ENCODE data around the gene NWD2. TPM values are rescaled to one million over a fixed set of nuclear protein-coding genes. Genes with fewer than 3 reads are reported as not detected.

The NWD2 gene
- total and polyA plus RNA-seq, 2 donors (not counting 1 experiment from before 2014, with no cell fraction given), result not detected

DNA sequence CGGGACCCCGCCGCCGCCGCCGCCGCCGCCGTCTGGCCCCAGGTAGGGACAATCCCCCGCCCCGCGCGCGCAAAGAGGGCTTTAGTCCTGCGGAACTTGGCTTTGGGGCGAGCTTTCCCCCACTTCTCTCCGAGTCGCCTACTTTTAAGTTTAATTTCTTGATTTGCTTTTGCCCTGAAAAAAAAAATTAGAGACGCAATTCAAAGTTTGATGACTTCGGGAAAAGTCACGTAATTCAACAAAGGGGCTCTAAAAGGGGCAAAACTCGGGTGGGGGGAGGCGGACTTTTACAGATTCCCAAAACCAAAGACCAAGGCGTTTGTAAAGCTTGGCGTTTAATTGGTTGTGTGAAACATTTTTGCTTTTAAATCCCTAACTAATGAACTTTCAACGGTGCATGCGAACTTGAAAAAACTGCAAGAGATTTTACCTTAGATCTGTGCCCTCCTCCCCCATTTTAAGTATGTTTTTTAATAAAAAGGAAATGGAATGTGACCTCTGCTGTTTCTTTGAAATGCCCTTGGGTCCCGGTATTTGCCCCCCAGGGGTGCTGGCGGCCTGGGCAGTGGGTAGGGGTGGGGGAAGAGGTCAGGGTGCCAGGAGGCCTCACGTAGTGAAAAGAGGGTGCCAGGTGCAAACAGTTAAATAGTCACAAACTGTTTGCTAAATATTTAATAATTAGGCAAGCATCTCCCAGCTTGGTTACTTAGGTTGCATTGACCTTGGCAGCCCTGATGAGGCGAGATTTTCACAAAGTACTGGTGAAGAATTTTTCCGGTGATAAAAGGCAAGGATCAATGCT, 209.7 kb downstream of the NWD2 start:
- TF ChIP-seq EZH2 (IDR thresholded peaks at IDR 0.05; ENCODE audit: low read length, missing control alignments), result no peak
- TF ChIP-seq, protein P1, sequence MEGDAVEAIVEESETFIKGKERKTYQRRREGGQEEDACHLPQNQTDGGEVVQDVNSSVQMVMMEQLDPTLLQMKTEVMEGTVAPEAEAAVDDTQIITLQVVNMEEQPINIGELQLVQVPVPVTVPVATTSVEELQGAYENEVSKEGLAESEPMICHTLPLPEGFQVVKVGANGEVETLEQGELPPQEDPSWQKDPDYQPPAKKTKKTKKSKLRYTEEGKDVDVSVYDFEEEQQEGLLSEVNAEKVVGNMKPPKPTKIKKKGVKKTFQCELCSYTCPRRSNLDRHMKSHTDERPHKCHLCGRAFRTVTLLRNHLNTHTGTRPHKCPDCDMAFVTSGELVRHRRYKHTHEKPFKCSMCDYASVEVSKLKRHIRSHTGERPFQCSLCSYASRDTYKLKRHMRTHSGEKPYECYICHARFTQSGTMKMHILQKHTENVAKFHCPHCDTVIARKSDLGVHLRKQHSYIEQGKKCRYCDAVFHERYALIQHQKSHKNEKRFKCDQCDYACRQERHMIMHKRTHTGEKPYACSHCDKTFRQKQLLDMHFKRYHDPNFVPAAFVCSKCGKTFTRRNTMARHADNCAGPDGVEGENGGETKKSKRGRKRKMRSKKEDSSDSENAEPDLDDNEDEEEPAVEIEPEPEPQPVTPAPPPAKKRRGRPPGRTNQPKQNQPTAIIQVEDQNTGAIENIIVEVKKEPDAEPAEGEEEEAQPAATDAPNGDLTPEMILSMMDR (conservative IDR thresholded peaks at IDR 0.05 in 1 of 2, IDR thresholded peaks at IDR 0.05 in 1 of 2; ENCODE audit: low read depth in 1 of 2, low read length in 2 of 2), result no peak
- no peaks in the 10 kb centered on the region for H4K20me1 ChIP-seq (ENCODE audit: control insufficient read depth, extremely low read depth, insufficient read depth, low read length)
- no peaks in the 10 kb centered on the region for H3K4me1 ChIP-seq (ENCODE audit: control insufficient read depth, extremely low read depth, insufficient read depth, low read length)
- no peak for DNase-seq (ENCODE audit: low read depth in 2 of 2)
- no peak overlapping the region for H2AFZ ChIP-seq (ENCODE audit: low read length)
- H3K9ac ChIP-seq (ENCODE audit: insufficient read depth, low read length), result no peak overlapping the region
- no peaks in the 10 kb centered on the region for H3K79me2 ChIP-seq (ENCODE audit: control insufficient read depth, insufficient read depth, low read length)
- no peak overlapping the region for H3K4me2 ChIP-seq (ENCODE audit: extremely low read depth, insufficient read depth, low read length)
- H3K36me3 ChIP-seq (ENCODE audit: control insufficient read depth, insufficient read depth, low read length), result no peaks in the 10 kb centered on the region
- H3K4me3 ChIP-seq (replicated peaks in 1 of 4; ENCODE audit: control extremely low read depth in 1 of 4, insufficient read depth in 1 of 4, low read depth in 3 of 4, low read length in 4 of 4), result no peak overlapping the region
- no peaks in the 10 kb centered on the region for H3K9me3 ChIP-seq (ENCODE audit: control insufficient read depth, insufficient read depth, low read depth, low read length)
- no peak overlapping the region for H3K27ac ChIP-seq (ENCODE audit: insufficient read depth, low read length)
- peaks cover 15% of the 10 kb centered on the region for H3K27me3 ChIP-seq (ENCODE audit: control insufficient read depth, insufficient read depth, low read length)

- TF ChIP-seq, protein P1 (conservative IDR thresholded peaks at IDR 0.05 in 1 of 2, IDR thresholded peaks at IDR 0.05 in 1 of 2; ENCODE audit: low read depth in 1 of 2, low read length in 2 of 2), result no peak
- TF ChIP-seq EZH2 (IDR thresholded peaks at IDR 0.05; ENCODE audit: low read length, missing control alignments), result no peak
These were observed 211.0 kb downstream of the NWD2 start for GRCh38 chr4:37455301-37456131.

GRCh38 chr4:37461801-37462200, 217.3 kb downstream of the NWD2 start:
- DNase-seq (ENCODE audit: low read depth in 2 of 2), result no peak
- no peak for TF ChIP-seq EZH2 (IDR thresholded peaks at IDR 0.05; ENCODE audit: low read length, missing control alignments)
- TF ChIP-seq, protein P1 (conservative IDR thresholded peaks at IDR 0.05 in 1 of 2, IDR thresholded peaks at IDR 0.05 in 1 of 2; ENCODE audit: low read depth in 1 of 2, low read length in 2 of 2), result no peak
- Histone ChIP-seq H3K9ac (ENCODE audit: insufficient read depth, low read length) (no peak overlapping the region), H3K27ac (ENCODE audit: insufficient read depth, low read length) (no peak overlapping the region), H3K9me3 (ENCODE audit: control insufficient read depth, insufficient read depth, low read depth, low read length) (no peaks in the 10 kb centered on the region), H3K79me2 (ENCODE audit: control insufficient read depth, insufficient read depth, low read length) (no peaks in the 10 kb centered on the region), H2AFZ (ENCODE audit: low read length) (no peak overlapping the region), H3K4me1 (ENCODE audit: control insufficient read depth, extremely low read depth, insufficient read depth, low read length) (no peaks in the 10 kb centered on the region), H3K36me3 (ENCODE audit: control insufficient read depth, insufficient read depth, low read length) (no peaks in the 10 kb centered on the region), H3K4me2 (ENCODE audit: extremely low read depth, insufficient read depth, low read length) (no peak overlapping the region), H3K4me3 (replicated peaks in 1 of 4; ENCODE audit: control extremely low read depth in 1 of 4, insufficient read depth in 1 of 4, low read depth in 3 of 4, low read length in 4 of 4) (no peak overlapping the region), H3K27me3 (ENCODE audit: control insufficient read depth, insufficient read depth, low read length) (no peaks in the 10 kb centered on the region), H4K20me1 (ENCODE audit: control insufficient read depth, extremely low read depth, insufficient read depth, low read length) (no peaks in the 10 kb centered on the region)

More at GRCh38 chr4:37455301-37456131, 211.0 kb downstream of the NWD2 start:
- no peaks in the 10 kb centered on the region for H3K4me1 ChIP-seq (ENCODE audit: control insufficient read depth, extremely low read depth, insufficient read depth, low read length)
- H2AFZ ChIP-seq (ENCODE audit: low read length), result no peak overlapping the region
- H3K4me3 ChIP-seq (replicated peaks in 1 of 4; ENCODE audit: control extremely low read depth in 1 of 4, insufficient read depth in 1 of 4, low read depth in 3 of 4, low read length in 4 of 4), result no peak overlapping the region
- no peaks in the 10 kb centered on the region for H3K79me2 ChIP-seq (ENCODE audit: control insufficient read depth, insufficient read depth, low read length)
- no peak overlapping the region for H3K4me2 ChIP-seq (ENCODE audit: extremely low read depth, insufficient read depth, low read length)
- H3K27me3 ChIP-seq (ENCODE audit: control insufficient read depth, insufficient read depth, low read length), result peaks cover 15% of the 10 kb centered on the region
- DNase-seq (ENCODE audit: low read depth in 2 of 2), result no peak
- no peaks in the 10 kb centered on the region for H3K9me3 ChIP-seq (ENCODE audit: control insufficient read depth, insufficient read depth, low read depth, low read length)
- no peak overlapping the region for H3K27ac ChIP-seq (ENCODE audit: insufficient read depth, low read length)
- no peaks in the 10 kb centered on the region for H4K20me1 ChIP-seq (ENCODE audit: control insufficient read depth, extremely low read depth, insufficient read depth, low read length)
- no peak overlapping the region for H3K9ac ChIP-seq (ENCODE audit: insufficient read depth, low read length)
- no peaks in the 10 kb centered on the region for H3K36me3 ChIP-seq (ENCODE audit: control insufficient read depth, insufficient read depth, low read length)

Data from fibroblast of lung (primary cell).